HepG2 (cell line): ENCODE data around the gene THRB. TPM values are rescaled to one million over a fixed set of nuclear protein-coding genes. Genes with fewer than 3 reads are reported as not detected.

Experiments
- ATAC-seq: fragments of 200-7000 bp; cut with Tn5 transposase; 3 replicates; pipeline ENCODE4 v1.9.1; 2020; ENCODE audit warnings: mild to moderate bottlenecking, moderate library complexity
- BruUV-seq: library from RNA; stranded (reverse); fragments of 400-500 nt; replicated peaks from 2 replicates; lab custom pipeline; 2021; lab: Mats Ljungman, UMichigan
- CTCF ChIA-PET: fragments of 300-600 bp; formaldehyde crosslinking; extraction: SDS; loops from one replicate; lab custom pipeline; 2021; ENCODE audit warnings: low total read pairs, inconsistent platforms, low intra/inter-chr PET ratio; lab: Yijun Ruan, JAX
- POLR2A ChIA-PET: fragments of 350-600 bp; sonication (Branson Sonifier 250); formaldehyde crosslinking; loops from one replicate; lab custom pipeline; 2020; ENCODE audit warnings: antibody characterized with exemption, inconsistent platforms; lab: Yijun Ruan, JAX
- DNase-seq: peaks from one replicate; pipeline ENCODE4 v3.0.0-alpha.2; 2015; ENCODE audit warnings: low spot score
- FAIRE-seq: peaks from 3 replicates; lab custom pipeline; 2011; peaks lifted over from hg19 to GRCh38; lab: Jason Lieb, UNC
- H2AFZ ChIP-seq: one replicate; pipeline ENCODE4 v1.6.1; 2011; ENCODE audit warnings: low read length, inconsistent platforms
- H3K27ac ChIP-seq: fragments of 300-600 bp; 3 replicates; pipeline ENCODE4 v1.8.0; 2011; ENCODE audit warnings: mixed run types, mild to moderate bottlenecking, mixed read lengths, low read length, inconsistent platforms; ENCODE audit not compliant: insufficient read depth; ENCODE audit errors: extremely low read length
- H3K27me3 ChIP-seq, 2 experiments: fragments of 200-600 bp in 1 of 2; 2 replicates in 1 of 2; 3 replicates in 1 of 2; pipeline versions ENCODE4 v1.6.0 to v1.8.0; 2011; ENCODE audit warnings: low read length in 2 of 2, mild to moderate bottlenecking in 2 of 2, moderate library complexity in 2 of 2, inconsistent platforms in 1 of 2; ENCODE audit not compliant: insufficient read depth in 2 of 2, control insufficient read depth in 1 of 2
- H3K36me3 ChIP-seq, 2 experiments: fragments of 200-600 bp in 1 of 2; replicated peaks in 1 of 2; 2 replicates in 1 of 2; 3 replicates in 1 of 2; pipeline versions ENCODE4 v1.5.1 to v1.8.0; 2011; ENCODE audit warnings: low read length in 2 of 2, inconsistent platforms in 1 of 2; ENCODE audit not compliant: insufficient read depth in 2 of 2, control insufficient read depth in 1 of 2
- H3K4me1 ChIP-seq: 2 replicates; pipeline ENCODE4 v1.5.1; 2012; ENCODE audit warnings: low read length, inconsistent platforms; ENCODE audit not compliant: insufficient read depth
- H3K4me2 ChIP-seq: 2 replicates; pipeline ENCODE4 v1.6.0; 2011; ENCODE audit warnings: low read depth, low read length, inconsistent platforms
- H3K4me3 ChIP-seq, 3 experiments: fragments of 200-600 bp in 1 of 3; sonication (generic), shearing (Covaris generic) in 1 of 3; replicated peaks in 1 of 3; 2 replicates each; pipeline ENCODE4 v1.5.1; 2011 to 2016; ENCODE audit warnings: low read length in 3 of 3, inconsistent platforms in 2 of 3, low read depth in 2 of 3, mild to moderate bottlenecking in 2 of 3, control low read depth in 1 of 3, mixed read lengths in 1 of 3; ENCODE audit not compliant: insufficient read depth in 1 of 3
- H3K79me2 ChIP-seq: one replicate; pipeline ENCODE4 v1.6.1; 2011; ENCODE audit warnings: low read length, inconsistent platforms; ENCODE audit not compliant: insufficient read depth
- H3K9ac ChIP-seq: 2 replicates; pipeline ENCODE4 v1.6.0; 2011; ENCODE audit warnings: mild to moderate bottlenecking, low read depth, low read length, inconsistent platforms; ENCODE audit not compliant: insufficient read depth
- H3K9me3 ChIP-seq: 2 replicates; pipeline ENCODE4 v1.5.1; 2012; ENCODE audit warnings: mild to moderate bottlenecking, low read length
- H4K20me1 ChIP-seq: 2 replicates; pipeline ENCODE4 v1.6.0; 2011; ENCODE audit warnings: inconsistent platforms, mild to moderate bottlenecking, low read length, moderate library complexity; ENCODE audit not compliant: insufficient read depth
- CAMTA2 ChIP-seq: sonication (generic); formaldehyde crosslinking; IDR thresholded peaks from 2 replicates; pipeline ENCODE4 v1.4.0; 2020; ENCODE audit warnings: mild to moderate bottlenecking, missing genetic modification reagents, borderline replicate concordance
- DNMT1 ChIP-seq: sonication (generic); formaldehyde crosslinking; IDR thresholded peaks from 2 replicates; pipeline ENCODE4 v1.5.1; 2020; ENCODE audit warnings: mild to moderate bottlenecking, missing genetic modification reagents
- EED ChIP-seq: sonication (generic); formaldehyde crosslinking; IDR thresholded peaks from 2 replicates; pipeline ENCODE4 v1.5.0; 2020; ENCODE audit warnings: mild to moderate bottlenecking, missing genetic modification reagents
- EP300 ChIP-seq, 3 experiments: sonication (generic) in 1 of 3; formaldehyde crosslinking in 1 of 3; IDR thresholded peaks; 2 replicates each; pipeline versions ENCODE4 v1.5.1 to v1.6.1; 2011 to 2020; ENCODE audit warnings: low read depth in 2 of 3, low read length in 2 of 3, borderline replicate concordance in 1 of 3, improper control_type of control experiment in 1 of 3, mild to moderate bottlenecking in 1 of 3, missing genetic modification reagents in 1 of 3, moderate library complexity in 1 of 3
- JUN ChIP-seq: sonication (generic); formaldehyde crosslinking; IDR thresholded peaks from 2 replicates; pipeline ENCODE4 v1.4.0; 2020; ENCODE audit warnings: mild to moderate bottlenecking, missing genetic modification reagents
- NFE2 ChIP-seq: sonication (generic); formaldehyde crosslinking; IDR thresholded peaks from 2 replicates; pipeline ENCODE4 v1.4.0; 2020; ENCODE audit warnings: missing genetic modification reagents
- TCF7 ChIP-seq: sonication (generic); IDR thresholded peaks from 2 replicates; pipeline ENCODE4 v1.6.1; 2016; ENCODE audit warnings: antibody characterized with exemption, low read depth
- ZMYM4 ChIP-seq: sonication (generic); formaldehyde crosslinking; IDR thresholded peaks from 2 replicates; pipeline ENCODE4 v1.8.1; 2023; ENCODE audit warnings: mild to moderate bottlenecking, missing genetic modification reagents
- ZNF589 ChIP-seq: sonication (generic); formaldehyde crosslinking; conservative IDR thresholded peaks from 2 replicates; pipeline ENCODE4 v1.8.0; 2022; ENCODE audit warnings: mild to moderate bottlenecking, moderate library complexity, missing genetic modification reagents
- ZNF616 ChIP-seq: sonication (generic); formaldehyde crosslinking; IDR thresholded peaks from 2 replicates; pipeline ENCODE4 v1.5.0; 2020; ENCODE audit warnings: low read depth, mild to moderate bottlenecking, missing genetic modification reagents
- ZNF75D ChIP-seq: sonication (generic); formaldehyde crosslinking; IDR thresholded peaks from 2 replicates; pipeline ENCODE4 v1.8.1; 2023; ENCODE audit warnings: missing genetic modification reagents, mild to moderate bottlenecking, borderline replicate concordance
- WGBS: methylation state at CpG from one replicate; pipeline ENCODE4 v1.1.6; 2017; ENCODE audit warnings: low lambda C conversion rate; 5-methylcytosine and 5-hydroxymethylcytosine counted together
- in situ Hi-C: cut with HindIII; loops from 2 replicates; pipeline ENCODE4 v1.10.0; 2017; ENCODE audit warnings: low pct_unique_long_range_greater_than_20kb; ENCODE audit not compliant: extremely low pct_ligation_motif_present
- intact Hi-C: fragments of 100-400 bp; cut with micrococcal nuclease; formaldehyde crosslinking; loops from one replicate; pipeline ENCODE4 v1.10.0; 2022; ENCODE audit not compliant: unreplicated experiment
- polyA plus RNA-seq, 8 experiments: library from polyadenylated mRNA; depleted of rRNA in 3 of 8; stranded (reverse) in 7 of 8; unstranded in 1 of 8; fragments of >200 nt; fragmentation: Illumina TruSeq in 4 of 8; extraction: Trizol in 4 of 8; gene quantifications; 2 replicates each; pipeline versions ENCODE4 v1.2.1 to v1.2.3, GENCODE V29; 2011 to 2016; ENCODE audit warnings: low read depth in 4 of 8, missing spikeins in 1 of 8, mixed read lengths in 1 of 8; ENCODE audit not compliant: insufficient read depth in 1 of 8
- total RNA-seq, 5 experiments: library from RNA; depleted of rRNA; stranded (reverse); fragments of >200 nt; fragmentation: Illumina TruSeq; extraction: Trizol; gene quantifications; 2 replicates each; pipeline ENCODE4 v1.2.3, GENCODE V29; 2016; ENCODE audit warnings: low read depth in 1 of 5
- TF ChIP-seq, protein P1 (sequence below): sonication (generic); formaldehyde crosslinking; IDR thresholded peaks from 2 replicates; pipeline ENCODE4 v1.4.0; 2020; ENCODE audit warnings: missing genetic modification reagents; ENCODE audit errors: not compliant biosample characterization
- TF ChIP-seq, protein P2 (sequence below): sonication (generic); formaldehyde crosslinking; IDR thresholded peaks from 2 replicates; pipeline ENCODE4 v1.5.1; 2020; ENCODE audit warnings: mild to moderate bottlenecking, moderate library complexity, missing genetic modification reagents
- TF ChIP-seq, protein P3 (sequence below): sonication (generic); formaldehyde crosslinking; IDR thresholded peaks from 2 replicates; pipeline ENCODE4 v1.5.0; 2020; ENCODE audit warnings: missing genetic modification reagents
- TF ChIP-seq, protein P4 (sequence below), 2 experiments: sonication (generic) in 1 of 2; formaldehyde crosslinking in 1 of 2; IDR thresholded peaks; 2 replicates each; pipeline versions ENCODE4 v1.4.0 to v1.6.1; 2018 to 2020; ENCODE audit warnings: missing genetic modification reagents in 2 of 2, borderline replicate concordance in 1 of 2, low read depth in 1 of 2, mild to moderate bottlenecking in 1 of 2, missing biosample characterization in 1 of 2

THRB gene
- total and polyA plus RNA-seq, 2 of the 13 experiments (the other 11 are each of a cell fraction or from before 2014, with no cell fraction given) = 4.7 to 22.7 TPM

DNA sequence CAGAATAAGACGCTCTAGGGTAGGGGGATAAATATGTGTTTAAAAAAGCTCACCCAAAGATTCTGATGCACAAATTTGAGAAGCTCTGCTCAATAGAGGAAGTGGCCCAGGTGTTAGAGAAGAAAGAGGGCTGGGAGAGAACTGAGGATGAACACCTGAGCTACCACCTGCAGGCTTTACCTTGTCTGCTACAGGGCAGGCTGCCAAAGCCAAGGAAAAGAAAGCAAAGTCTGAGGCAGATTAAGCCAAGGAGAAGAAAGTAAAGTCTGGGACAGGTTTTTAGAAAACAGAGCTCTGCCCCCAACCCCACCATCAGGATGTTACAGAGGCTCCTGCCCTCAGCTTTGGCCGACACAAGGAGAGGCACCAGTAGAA lies 92.9 kb downstream of the THRB start (continued):
- TF ChIP-seq DNMT1 (no peak), TCF7 (no peak), NFE2 (CRISPR knock-in tag) (no peak), JUN (CRISPR knock-in tag) (no peak), ZNF589 (CRISPR knock-in tag) (no peak), EP300 (IDR thresholded peaks at IDR 0.05; ENCODE audit: low read depth in 2 of 2, low read length in 2 of 2) (no peak), EP300 (CRISPR knock-in tag; IDR thresholded peaks at IDR 0.05; ENCODE audit: borderline replicate concordance) (no peak)
- TF ChIP-seq, protein P1, sequence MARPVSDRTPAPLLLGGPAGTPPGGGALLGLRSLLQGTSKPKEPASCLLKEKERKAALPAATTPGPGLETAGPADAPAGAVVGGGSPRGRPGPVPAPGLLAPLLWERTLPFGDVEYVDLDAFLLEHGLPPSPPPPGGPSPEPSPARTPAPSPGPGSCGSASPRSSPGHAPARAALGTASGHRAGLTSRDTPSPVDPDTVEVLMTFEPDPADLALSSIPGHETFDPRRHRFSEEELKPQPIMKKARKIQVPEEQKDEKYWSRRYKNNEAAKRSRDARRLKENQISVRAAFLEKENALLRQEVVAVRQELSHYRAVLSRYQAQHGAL = no peak

DNA sequence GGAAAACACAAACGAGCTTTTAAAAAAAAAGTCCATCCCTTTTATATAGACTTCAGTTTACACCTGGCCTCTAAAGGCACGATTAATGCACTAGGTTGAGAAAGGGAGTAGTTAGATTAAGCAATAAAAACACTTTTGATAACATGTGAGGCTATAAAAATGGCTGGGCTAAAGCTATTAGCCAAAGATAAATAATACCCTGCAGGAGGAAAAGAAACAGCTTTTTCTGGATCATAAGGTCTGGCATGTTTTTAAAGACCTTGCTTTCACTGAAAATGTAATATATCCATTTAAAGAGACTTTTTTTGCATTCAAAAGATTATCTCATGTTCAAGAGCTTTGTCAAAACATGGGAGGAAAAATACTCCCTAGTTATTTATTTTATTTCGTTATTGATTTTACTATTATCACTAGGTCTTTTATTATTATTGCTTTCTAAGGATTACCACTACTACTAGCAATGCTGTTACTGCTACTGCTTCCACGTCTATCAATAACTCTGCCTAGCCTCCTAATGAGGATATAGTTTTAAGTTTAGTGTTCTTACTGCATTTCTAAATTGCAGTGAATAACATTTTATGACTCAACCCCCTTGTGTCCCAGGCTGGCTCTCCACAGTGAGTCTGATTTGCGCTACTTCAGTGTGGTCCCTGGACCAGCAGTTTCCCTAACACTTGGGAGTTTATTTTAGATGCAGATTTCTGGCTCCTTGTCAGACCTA lies 93.4 kb downstream of the THRB start:
- H3K27me3 ChIP-seq = no peaks in the 10 kb centered on the region
- no peak overlapping the region for H3K27ac ChIP-seq
- no peaks in the 10 kb centered on the region for H4K20me1 ChIP-seq
- H3K9ac ChIP-seq = no peak overlapping the region
- POLR2A ChIA-PET = no interaction called here
- in situ Hi-C loops = no loop called here
- H2AFZ ChIP-seq = no peak overlapping the region
- no peak overlapping the region for H3K4me3 ChIP-seq
- H3K36me3 ChIP-seq = no peaks in the 10 kb centered on the region; a peak in 1 of 5 replicates
- intact Hi-C loops = no loop called here
- no peak overlapping the region for H3K4me2 ChIP-seq
- BruUV-seq = no TSS peak
- peaks cover 4% of the 10 kb centered on the region for H3K9me3 ChIP-seq
- FAIRE-seq (no peak), ATAC-seq (no peak), DNase-seq (no peak)
- H3K79me2 ChIP-seq = peaks cover 2% of the 10 kb centered on the region
- CTCF ChIA-PET = no interaction called here
- WGBS = 94% methylated on average over 5 of the region's 5 CpGs
- H3K4me1 ChIP-seq = peaks cover 14% of the 10 kb centered on the region
- TF ChIP-seq ZMYM4 = no peak
- no peak for TF ChIP-seq ZNF616
- TF ChIP-seq, protein P2, sequence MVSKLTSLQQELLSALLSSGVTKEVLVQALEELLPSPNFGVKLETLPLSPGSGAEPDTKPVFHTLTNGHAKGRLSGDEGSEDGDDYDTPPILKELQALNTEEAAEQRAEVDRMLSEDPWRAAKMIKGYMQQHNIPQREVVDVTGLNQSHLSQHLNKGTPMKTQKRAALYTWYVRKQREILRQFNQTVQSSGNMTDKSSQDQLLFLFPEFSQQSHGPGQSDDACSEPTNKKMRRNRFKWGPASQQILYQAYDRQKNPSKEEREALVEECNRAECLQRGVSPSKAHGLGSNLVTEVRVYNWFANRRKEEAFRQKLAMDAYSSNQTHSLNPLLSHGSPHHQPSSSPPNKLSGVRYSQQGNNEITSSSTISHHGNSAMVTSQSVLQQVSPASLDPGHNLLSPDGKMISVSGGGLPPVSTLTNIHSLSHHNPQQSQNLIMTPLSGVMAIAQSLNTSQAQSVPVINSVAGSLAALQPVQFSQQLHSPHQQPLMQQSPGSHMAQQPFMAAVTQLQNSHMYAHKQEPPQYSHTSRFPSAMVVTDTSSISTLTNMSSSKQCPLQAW = no peak
- no peak for TF ChIP-seq CAMTA2 (CRISPR knock-in tag)
- TF ChIP-seq EED (CRISPR knock-in tag) = no peak
- TF ChIP-seq, protein P3, sequence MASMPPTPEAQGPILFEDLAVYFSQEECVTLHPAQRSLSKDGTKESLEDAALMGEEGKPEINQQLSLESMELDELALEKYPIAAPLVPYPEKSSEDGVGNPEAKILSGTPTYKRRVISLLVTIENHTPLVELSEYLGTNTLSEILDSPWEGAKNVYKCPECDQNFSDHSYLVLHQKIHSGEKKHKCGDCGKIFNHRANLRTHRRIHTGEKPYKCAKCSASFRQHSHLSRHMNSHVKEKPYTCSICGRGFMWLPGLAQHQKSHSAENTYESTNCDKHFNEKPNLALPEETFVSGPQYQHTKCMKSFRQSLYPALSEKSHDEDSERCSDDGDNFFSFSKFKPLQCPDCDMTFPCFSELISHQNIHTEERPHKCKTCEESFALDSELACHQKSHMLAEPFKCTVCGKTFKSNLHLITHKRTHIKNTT (CRISPR knock-in tag) = no peak
- TF ChIP-seq, protein P4, sequence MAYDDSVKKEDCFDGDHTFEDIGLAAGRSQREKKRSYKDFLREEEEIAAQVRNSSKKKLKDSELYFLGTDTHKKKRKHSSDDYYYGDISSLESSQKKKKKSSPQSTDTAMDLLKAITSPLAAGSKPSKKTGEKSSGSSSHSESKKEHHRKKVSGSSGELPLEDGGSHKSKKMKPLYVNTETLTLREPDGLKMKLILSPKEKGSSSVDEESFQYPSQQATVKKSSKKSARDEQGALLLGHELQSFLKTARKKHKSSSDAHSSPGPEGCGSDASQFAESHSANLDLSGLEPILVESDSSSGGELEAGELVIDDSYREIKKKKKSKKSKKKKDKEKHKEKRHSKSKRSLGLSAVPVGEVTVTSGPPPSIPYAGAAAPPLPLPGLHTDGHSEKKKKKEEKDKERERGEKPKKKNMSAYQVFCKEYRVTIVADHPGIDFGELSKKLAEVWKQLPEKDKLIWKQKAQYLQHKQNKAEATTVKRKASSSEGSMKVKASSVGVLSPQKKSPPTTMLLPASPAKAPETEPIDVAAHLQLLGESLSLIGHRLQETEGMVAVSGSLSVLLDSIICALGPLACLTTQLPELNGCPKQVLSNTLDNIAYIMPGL (CRISPR knock-in tag; IDR thresholded peaks at IDR 0.05; ENCODE audit: borderline replicate concordance in 1 of 2, low read depth in 1 of 2) = no peak
- TF ChIP-seq ZNF75D (CRISPR knock-in tag) = no peak
